Measurements from ENCODE around the gene RPS13. TPM values are rescaled to one million over a fixed set of nuclear protein-coding genes. Genes with fewer than 3 reads are reported as not detected.

The RPS13 gene
- polyA plus RNA-seq (1,124 to 1,288 TPM (median 1,214 TPM) in 3 replicates), polyA minus RNA-seq (364 to 687 TPM (median 595 TPM) in 3 replicates)
- polyA plus RNA-seq (2011; ENCODE audit: low read depth): 454 TPM
- polyA plus RNA-seq (2011; cell fraction: cytosol; rRNA removed): 943 and 1,080 TPM in 2 replicates
- 287 and 332 TPM in 2 replicates for polyA plus RNA-seq (2011; cell fraction: nucleus; rRNA removed)
- 1,742 and 2,643 TPM in 2 replicates for polyA plus RNA-seq (2012; ENCODE audit: low replicate concordance)
- 426 TPM for polyA minus RNA-seq (2011; cell fraction: cytosol; rRNA and poly(A)+ RNA removed)
- polyA minus RNA-seq (2011; cell fraction: nucleus; rRNA and poly(A)+ RNA removed): 142 and 166 TPM in 2 replicates

DNA sequence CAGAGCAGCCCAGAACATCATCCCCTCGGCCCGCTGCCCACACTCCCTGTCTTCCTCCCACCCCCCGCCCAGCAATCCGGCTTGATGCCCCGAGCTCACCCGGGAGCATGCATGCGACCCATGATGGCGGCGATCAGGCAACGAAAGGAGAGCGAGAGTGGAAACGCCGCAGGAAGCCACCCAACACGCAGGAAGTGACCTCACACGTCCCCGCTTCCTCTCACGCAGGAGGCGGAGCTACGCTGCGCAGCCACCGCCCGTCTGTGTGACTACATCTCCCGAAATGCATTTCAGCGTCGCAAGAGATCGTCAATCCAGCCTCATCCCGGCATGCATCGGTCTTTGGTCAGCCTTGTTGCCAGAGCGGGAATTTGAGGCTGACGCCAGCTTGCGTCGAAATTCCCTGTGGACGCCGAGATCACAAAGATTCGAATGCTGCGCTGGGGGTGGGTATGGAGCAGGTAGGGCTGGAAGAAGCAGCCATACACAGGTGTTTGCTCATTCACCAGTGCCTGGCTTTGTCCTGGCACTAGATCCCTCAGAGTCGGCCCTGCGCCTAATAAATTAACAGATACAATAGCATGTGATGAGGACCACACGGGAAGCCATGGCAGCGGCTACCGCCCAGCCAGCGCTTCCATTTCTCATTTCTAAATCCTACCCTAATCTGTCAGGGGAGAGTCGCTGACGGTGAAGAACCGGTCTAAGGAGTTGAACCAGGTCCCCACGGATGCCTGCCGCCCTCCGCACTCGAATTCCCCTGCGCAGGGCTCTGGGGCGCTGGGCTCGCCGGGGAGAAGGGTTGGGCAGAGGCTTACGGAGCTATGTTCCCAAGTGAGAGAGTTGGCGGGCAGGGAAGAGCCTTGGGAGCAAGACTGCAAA, at the start of gene RPS13:
RPS13 (minus strand) TSS at position 148 of the 882 bp plus-strand sequence; CDS start at position 122, 26 bp downstream.
- peaks cover 28% of the 10 kb centered on the region for H3K79me2 ChIP-seq (ENCODE audit: control insufficient read depth, insufficient read depth, low read length)
- no peaks in the 10 kb centered on the region for H3K9me1 ChIP-seq (ENCODE audit: control insufficient read depth, extremely low read depth, insufficient read depth, low read length)
- H3K4me1 ChIP-seq (ENCODE audit: control insufficient read depth, extremely low read depth, insufficient read depth, low read length): peaks cover 16% of the 10 kb centered on the region
- TF ChIP-seq EZH2 (IDR thresholded peaks at IDR 0.05; ENCODE audit: low read length): no peak
- TF ChIP-seq, protein P1, sequence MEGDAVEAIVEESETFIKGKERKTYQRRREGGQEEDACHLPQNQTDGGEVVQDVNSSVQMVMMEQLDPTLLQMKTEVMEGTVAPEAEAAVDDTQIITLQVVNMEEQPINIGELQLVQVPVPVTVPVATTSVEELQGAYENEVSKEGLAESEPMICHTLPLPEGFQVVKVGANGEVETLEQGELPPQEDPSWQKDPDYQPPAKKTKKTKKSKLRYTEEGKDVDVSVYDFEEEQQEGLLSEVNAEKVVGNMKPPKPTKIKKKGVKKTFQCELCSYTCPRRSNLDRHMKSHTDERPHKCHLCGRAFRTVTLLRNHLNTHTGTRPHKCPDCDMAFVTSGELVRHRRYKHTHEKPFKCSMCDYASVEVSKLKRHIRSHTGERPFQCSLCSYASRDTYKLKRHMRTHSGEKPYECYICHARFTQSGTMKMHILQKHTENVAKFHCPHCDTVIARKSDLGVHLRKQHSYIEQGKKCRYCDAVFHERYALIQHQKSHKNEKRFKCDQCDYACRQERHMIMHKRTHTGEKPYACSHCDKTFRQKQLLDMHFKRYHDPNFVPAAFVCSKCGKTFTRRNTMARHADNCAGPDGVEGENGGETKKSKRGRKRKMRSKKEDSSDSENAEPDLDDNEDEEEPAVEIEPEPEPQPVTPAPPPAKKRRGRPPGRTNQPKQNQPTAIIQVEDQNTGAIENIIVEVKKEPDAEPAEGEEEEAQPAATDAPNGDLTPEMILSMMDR (optimal IDR thresholded peaks at IDR 0.05 in 1 of 3, IDR thresholded peaks at IDR 0.05 in 1 of 3, conservative IDR thresholded peaks at IDR 0.05 in 1 of 3; ENCODE audit: extremely low read depth in 1 of 3, insufficient read depth in 2 of 3, low read length in 3 of 3): no peak
- dilution Hi-C loops (cut with MboI; ENCODE audit: extremely low pct_ligation_motif_present, low sequenced_read_pairs): no loop called here
- H3K9me3 ChIP-seq (ENCODE audit: control insufficient read depth, low read depth, low read length): no peaks in the 10 kb centered on the region
- H3K27me3 ChIP-seq (ENCODE audit: control insufficient read depth, extremely low read depth, insufficient read depth, low read length): no peaks in the 10 kb centered on the region
- DNase-seq (ENCODE audit: low read depth, low spot score) (peak; percentile 90), FAIRE-seq (peak; percentile 66)
- H3K4me3 ChIP-seq (ENCODE audit: control insufficient read depth in 2 of 3, extremely low read depth in 1 of 3, insufficient read depth in 2 of 3, low read depth in 1 of 3, low read length in 3 of 3): peak within 1 kb of the TSS; percentile 88 to 99 (median 95)
- H2AFZ ChIP-seq (ENCODE audit: control insufficient read depth, low read length): peak within 1 kb of the TSS; percentile 96
- H3K9ac ChIP-seq (ENCODE audit: control insufficient read depth, extremely low read depth, insufficient read depth, low read length): peak within 1 kb of the TSS; percentile 92
- peak within 1 kb of the TSS; percentile 91 for H3K4me2 ChIP-seq (ENCODE audit: control insufficient read depth, extremely low read depth, insufficient read depth, low read depth, low read length)
- peaks cover 2% of the 10 kb centered on the region for H4K20me1 ChIP-seq (ENCODE audit: control insufficient read depth, extremely low read depth, insufficient read depth, low read length)
- H3K27ac ChIP-seq (ENCODE audit: control insufficient read depth, insufficient read depth, low read length): peak within 1 kb of the TSS; percentile 94
- peaks cover 10 to 13% of the 10 kb centered on the region in 2 experiments for H3K36me3 ChIP-seq (ENCODE audit: control insufficient read depth in 2 of 2, extremely low read depth in 1 of 2, insufficient read depth in 2 of 2, low read length in 2 of 2)

DNA sequence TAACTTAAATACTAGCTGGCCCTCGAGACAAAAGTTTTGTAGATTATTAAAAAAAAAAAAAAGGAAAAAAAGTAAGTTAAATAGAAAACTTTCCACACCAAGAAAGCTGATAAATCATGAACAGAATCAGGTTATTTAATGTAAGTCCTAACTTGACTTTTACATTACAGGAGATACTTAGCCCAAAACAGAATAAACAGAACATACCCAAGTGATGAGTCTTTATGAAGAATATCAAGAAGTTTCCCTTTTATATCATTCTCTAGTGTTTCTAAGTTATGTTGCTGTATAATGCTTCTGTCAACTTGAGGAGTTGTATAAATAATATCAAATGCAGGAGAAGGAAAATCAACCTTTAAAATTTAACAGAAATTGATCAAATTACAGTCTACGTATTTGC, 44.5 kb upstream of the RPS13 start:
- H3K9me1 ChIP-seq (ENCODE audit: control insufficient read depth, extremely low read depth, insufficient read depth, low read length): no peaks in the 10 kb centered on the region
- H3K4me3 ChIP-seq (ENCODE audit: control insufficient read depth in 2 of 3, extremely low read depth in 1 of 3, insufficient read depth in 2 of 3, low read depth in 1 of 3, low read length in 3 of 3): no peak overlapping the region
- H3K9ac ChIP-seq (ENCODE audit: control insufficient read depth, extremely low read depth, insufficient read depth, low read length): no peak overlapping the region
- FAIRE-seq (no peak), DNase-seq (ENCODE audit: low read depth, low spot score) (no peak)
- H3K79me2 ChIP-seq (ENCODE audit: control insufficient read depth, insufficient read depth, low read length): no peaks in the 10 kb centered on the region
- TF ChIP-seq, protein P1 (optimal IDR thresholded peaks at IDR 0.05 in 1 of 3, IDR thresholded peaks at IDR 0.05 in 1 of 3, conservative IDR thresholded peaks at IDR 0.05 in 1 of 3; ENCODE audit: extremely low read depth in 1 of 3, insufficient read depth in 2 of 3, low read length in 3 of 3): no peak
- TF ChIP-seq EZH2 (IDR thresholded peaks at IDR 0.05; ENCODE audit: low read length): no peak
- H2AFZ ChIP-seq (ENCODE audit: control insufficient read depth, low read length): no peak overlapping the region
- peaks cover 2 to 14% of the 10 kb centered on the region in 2 experiments for H3K36me3 ChIP-seq (ENCODE audit: control insufficient read depth in 2 of 2, extremely low read depth in 1 of 2, insufficient read depth in 2 of 2, low read length in 2 of 2)
- H3K9me3 ChIP-seq (ENCODE audit: control insufficient read depth, low read depth, low read length): no peaks in the 10 kb centered on the region
- no peaks in the 10 kb centered on the region for H3K27me3 ChIP-seq (ENCODE audit: control insufficient read depth, extremely low read depth, insufficient read depth, low read length)
- H4K20me1 ChIP-seq (ENCODE audit: control insufficient read depth, extremely low read depth, insufficient read depth, low read length): no peaks in the 10 kb centered on the region
- H3K27ac ChIP-seq (ENCODE audit: control insufficient read depth, insufficient read depth, low read length): no peak overlapping the region
- no peak overlapping the region for H3K4me2 ChIP-seq (ENCODE audit: control insufficient read depth, extremely low read depth, insufficient read depth, low read depth, low read length)
- no peaks in the 10 kb centered on the region for H3K4me1 ChIP-seq (ENCODE audit: control insufficient read depth, extremely low read depth, insufficient read depth, low read length)
- dilution Hi-C loops (cut with MboI; ENCODE audit: extremely low pct_ligation_motif_present, low sequenced_read_pairs): no loop called here
